H7 (cell line): Measurements from ENCODE around the gene KLHL29. TPM values are rescaled to one million over a fixed set of nuclear protein-coding genes. Genes with fewer than 3 reads are reported as not detected.

Experiments used
- DNase-seq: peaks from one replicate; pipeline ENCODE4 v3.0.0; 2012
- H3K27me3 ChIP-seq: 2 replicates; pipeline ENCODE4 v1.6.0; 2011; ENCODE audit warnings: mild to moderate bottlenecking, low read length; ENCODE audit not compliant: control insufficient read depth, insufficient read depth
- H3K36me3 ChIP-seq: replicated peaks from 2 replicates; pipeline ENCODE4 v1.5.1; 2011; ENCODE audit warnings: low read length; ENCODE audit not compliant: control insufficient read depth, insufficient read depth
- H3K4me3 ChIP-seq: 2 replicates; pipeline ENCODE4 v1.5.1; 2011; ENCODE audit warnings: low read depth, mild to moderate bottlenecking, control low read depth, low read length, moderate library complexity; ENCODE audit not compliant: insufficient read depth
- total RNA-seq: library from RNA; depleted of rRNA; stranded (reverse); fragments of >200 nt; shearing (Covaris generic); gene quantifications from 2 replicates; pipeline ENCODE4 v1.2.3, GENCODE V29; 2014

Gene KLHL29
- total RNA-seq, 1 experiment from 2014 or later: 6.2 TPM

- Histone ChIP-seq H3K36me3 (no peaks in the 10 kb centered on the region), H3K27me3 (no peaks in the 10 kb centered on the region), H3K4me3 (no peak overlapping the region)
- no peak for DNase-seq
Measured at GRCh38 chr2:23525137-23525765, 140.3 kb downstream of the KLHL29 start.

- DNase-seq: no peak
Measured at GRCh38 chr2:23526114-23526513, 141.1 kb downstream of the KLHL29 start.

GRCh38 chr2:23526835-23527790, 142.1 kb downstream of the KLHL29 start:
- Histone ChIP-seq H3K36me3 (no peaks in the 10 kb centered on the region), H3K27me3 (no peaks in the 10 kb centered on the region), H3K4me3 (no peak overlapping the region)
- DNase-seq: no peak

More at GRCh38 chr2:23526114-23526513, 141.1 kb downstream of the KLHL29 start:
- Histone ChIP-seq H3K27me3 (no peaks in the 10 kb centered on the region), H3K4me3 (no peak overlapping the region), H3K36me3 (no peaks in the 10 kb centered on the region)

GRCh38 chr2:23528171-23528570, 143.2 kb downstream of the KLHL29 start:
- DNase-seq: no peak

GRCh38 chr2:23528690-23529089, 143.7 kb downstream of the KLHL29 start:
- H3K27me3 ChIP-seq: no peaks in the 10 kb centered on the region
- no peak for DNase-seq
- H3K36me3 ChIP-seq: no peaks in the 10 kb centered on the region
- H3K4me3 ChIP-seq: no peak overlapping the region

More at GRCh38 chr2:23528171-23528570, 143.2 kb downstream of the KLHL29 start:
- H3K36me3 ChIP-seq: no peaks in the 10 kb centered on the region
- H3K27me3 ChIP-seq: no peaks in the 10 kb centered on the region
- H3K4me3 ChIP-seq: no peak overlapping the region

- H3K36me3 ChIP-seq: no peaks in the 10 kb centered on the region
- no peaks in the 10 kb centered on the region; the same call in 1 of the 2 replicates for H3K27me3 ChIP-seq
- no peak for DNase-seq
- no peak overlapping the region for H3K4me3 ChIP-seq
Measured at GRCh38 chr2:23529659-23530058, 144.7 kb downstream of the KLHL29 start.

GRCh38 chr2:23530206-23530908, 145.4 kb downstream of the KLHL29 start:
- Histone ChIP-seq H3K27me3 (no peaks in the 10 kb centered on the region; the same call in 1 of the 2 replicates), H3K36me3 (no peaks in the 10 kb centered on the region), H3K4me3 (no peak overlapping the region)
- no peak for DNase-seq

- no peak for DNase-seq
- no peaks in the 10 kb centered on the region; the same call in 1 of the 2 replicates for H3K27me3 ChIP-seq
- no peak overlapping the region for H3K4me3 ChIP-seq
- H3K36me3 ChIP-seq: no peaks in the 10 kb centered on the region
Measured at GRCh38 chr2:23530909-23531276, 145.9 kb downstream of the KLHL29 start.

- Histone ChIP-seq H3K36me3 (no peaks in the 10 kb centered on the region), H3K27me3 (no peaks in the 10 kb centered on the region; the same call in 1 of the 2 replicates)
- DNase-seq: no peak
Measured at GRCh38 chr2:23531280-23531679, 146.3 kb downstream of the KLHL29 start.

GRCh38 chr2:23531881-23532280, 146.9 kb downstream of the KLHL29 start:
- no peaks in the 10 kb centered on the region; the same call in 1 of the 2 replicates for H3K27me3 ChIP-seq
- no peak overlapping the region for H3K4me3 ChIP-seq
- no peak for DNase-seq

More at GRCh38 chr2:23531280-23531679, 146.3 kb downstream of the KLHL29 start:
- H3K4me3 ChIP-seq: no peak overlapping the region

GRCh38 chr2:23532391-23533337, 147.7 kb downstream of the KLHL29 start:
- no peaks in the 10 kb centered on the region; the same call in 1 of the 2 replicates for H3K27me3 ChIP-seq
- H3K36me3 ChIP-seq: no peaks in the 10 kb centered on the region
- DNase-seq: no peak
- H3K4me3 ChIP-seq: no peak overlapping the region

More at GRCh38 chr2:23531881-23532280, 146.9 kb downstream of the KLHL29 start:
- no peaks in the 10 kb centered on the region for H3K36me3 ChIP-seq

- Histone ChIP-seq H3K36me3 (no peaks in the 10 kb centered on the region), H3K27me3 (no peaks in the 10 kb centered on the region; the same call in 1 of the 2 replicates), H3K4me3 (no peak overlapping the region)
- DNase-seq: peak; percentile 76
Measured at GRCh38 chr2:23533338-23533695, 148.3 kb downstream of the KLHL29 start.

- no peak for DNase-seq
- H3K27me3 ChIP-seq: no peaks in the 10 kb centered on the region; the same call in 1 of the 2 replicates
Measured at GRCh38 chr2:23534771-23535170, 149.8 kb downstream of the KLHL29 start.

More at GRCh38 chr2:23534771-23535170, 149.8 kb downstream of the KLHL29 start:
- H3K36me3 ChIP-seq: no peaks in the 10 kb centered on the region
- no peak overlapping the region for H3K4me3 ChIP-seq
